GM18907 (cell line): ENCODE measurements around the gene ENPP5.

ENCODE experiments used
- ATAC-seq: cut with Tn5 transposase; IDR thresholded peaks from one replicate; pipeline ENCODE4 v1.9.1; 2021; ENCODE audit warnings: mild to moderate bottlenecking, moderate library complexity; ENCODE audit not compliant: unreplicated experiment

ENPP5 gene, protein sequence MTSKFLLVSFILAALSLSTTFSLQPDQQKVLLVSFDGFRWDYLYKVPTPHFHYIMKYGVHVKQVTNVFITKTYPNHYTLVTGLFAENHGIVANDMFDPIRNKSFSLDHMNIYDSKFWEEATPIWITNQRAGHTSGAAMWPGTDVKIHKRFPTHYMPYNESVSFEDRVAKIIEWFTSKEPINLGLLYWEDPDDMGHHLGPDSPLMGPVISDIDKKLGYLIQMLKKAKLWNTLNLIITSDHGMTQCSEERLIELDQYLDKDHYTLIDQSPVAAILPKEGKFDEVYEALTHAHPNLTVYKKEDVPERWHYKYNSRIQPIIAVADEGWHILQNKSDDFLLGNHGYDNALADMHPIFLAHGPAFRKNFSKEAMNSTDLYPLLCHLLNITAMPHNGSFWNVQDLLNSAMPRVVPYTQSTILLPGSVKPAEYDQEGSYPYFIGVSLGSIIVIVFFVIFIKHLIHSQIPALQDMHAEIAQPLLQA

DNA sequence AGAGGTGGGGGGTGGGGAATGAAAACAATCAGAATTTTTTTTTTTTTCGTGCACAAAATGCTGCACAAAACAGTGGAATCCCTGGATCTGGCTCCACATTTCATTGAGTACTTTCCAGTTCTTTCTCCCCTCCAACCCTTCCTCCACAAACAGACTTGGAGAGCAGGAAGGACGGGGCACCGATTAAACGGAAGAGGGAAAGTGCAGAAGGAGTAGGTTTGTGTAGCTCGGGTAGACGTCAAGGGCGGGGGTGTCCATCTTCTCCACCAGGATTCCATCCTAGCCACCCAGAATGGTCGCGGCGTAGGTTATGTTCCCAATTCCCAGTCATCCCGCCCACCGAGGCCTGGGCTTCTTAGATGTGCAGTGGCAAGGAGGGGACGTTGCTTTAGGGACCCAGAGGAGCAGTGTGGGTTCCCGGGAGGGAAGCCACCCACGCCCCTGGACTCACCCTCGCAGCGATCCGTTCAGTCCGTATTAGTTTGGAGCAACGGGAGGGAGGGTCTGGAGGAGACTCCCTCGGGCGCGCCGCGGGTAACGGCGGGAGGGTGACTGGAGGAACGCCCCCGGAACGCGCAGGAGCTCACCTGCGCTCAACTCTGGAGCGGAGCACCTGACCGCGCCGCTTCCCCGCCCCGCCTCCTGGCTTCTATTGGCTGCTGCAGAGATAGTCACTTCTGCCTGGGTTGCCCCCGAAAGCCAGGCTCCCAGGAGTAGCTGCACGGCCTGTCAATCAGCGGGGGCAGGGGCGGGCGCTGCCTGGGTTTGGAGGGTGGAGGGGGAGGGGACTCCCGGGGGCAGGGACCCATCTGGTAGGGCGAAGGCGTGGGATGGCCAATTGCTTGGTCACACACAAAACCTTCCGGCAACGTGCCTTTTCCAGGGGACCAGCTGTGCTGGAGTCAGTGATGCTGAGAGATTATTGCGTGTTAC, at the start of gene ENPP5:
ENPP5 (minus strand) TSS at position 624 of the 933 bp plus-strand sequence. CDS start 2,718 bp downstream, outside the sequence.
- peak; percentile 95 for ATAC-seq

DNA sequence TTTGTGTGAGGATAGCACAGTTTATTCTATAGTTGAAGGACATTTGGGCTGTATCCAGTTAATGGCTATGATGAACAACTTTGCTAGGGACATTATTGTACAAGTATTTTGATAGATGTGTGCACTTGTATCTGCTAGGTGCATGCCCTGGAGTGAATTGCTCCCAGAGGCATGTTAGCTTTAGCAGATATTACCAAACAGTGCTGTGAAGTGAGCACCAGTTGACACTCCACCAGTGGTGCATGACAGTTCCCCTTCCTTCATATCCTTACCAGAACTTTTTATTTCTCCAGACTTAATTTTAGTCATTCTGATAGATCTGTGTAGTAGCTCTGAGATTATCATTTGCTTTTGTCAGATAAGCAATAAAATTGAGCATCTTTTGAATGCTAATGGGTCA, 48.9 kb upstream of the ENPP5 start:
- no peak for ATAC-seq

DNA sequence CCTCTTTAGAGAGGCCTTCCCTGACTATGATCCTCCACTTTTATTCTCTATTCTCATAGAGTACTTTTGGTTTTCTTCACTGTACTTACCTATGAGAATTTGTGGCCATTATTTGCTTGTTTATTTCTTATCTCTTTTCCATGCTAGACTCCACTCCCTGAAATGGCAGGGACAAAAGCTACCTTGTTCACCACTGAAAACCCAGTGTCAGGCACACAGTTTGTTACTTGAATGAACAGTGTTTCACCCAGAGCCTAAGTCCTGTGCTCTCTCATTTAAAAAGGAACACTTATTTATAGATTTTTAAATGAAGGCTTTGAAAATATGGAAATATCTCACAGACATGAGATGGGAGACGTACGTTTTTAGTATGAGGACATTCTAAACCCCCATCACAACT, 47.7 kb upstream of the ENPP5 start:
- ATAC-seq, result no peak

DNA sequence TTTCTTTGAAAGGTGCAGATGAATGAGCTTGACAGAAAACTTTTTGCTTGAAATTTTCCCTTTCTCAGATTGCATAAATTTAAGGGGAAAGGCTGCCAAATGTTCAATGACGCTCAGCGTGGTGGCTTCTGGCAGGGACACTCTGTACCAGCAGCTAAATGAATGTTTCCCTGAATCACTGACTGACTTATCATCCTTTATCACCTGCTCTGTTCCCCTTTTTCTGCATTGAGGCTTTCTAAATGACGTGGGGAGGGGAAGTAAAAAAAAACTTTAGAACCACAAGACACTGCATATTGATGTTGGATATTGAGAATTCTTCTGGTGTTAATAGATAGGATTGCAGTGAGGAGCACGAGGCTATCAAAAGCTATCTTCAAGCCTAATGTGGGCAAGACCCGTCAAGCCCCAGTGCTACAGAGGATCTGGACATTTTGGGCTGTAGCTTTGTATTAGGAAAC, 46.9 kb upstream of the ENPP5 start:
- peak; percentile 77 for ATAC-seq

DNA sequence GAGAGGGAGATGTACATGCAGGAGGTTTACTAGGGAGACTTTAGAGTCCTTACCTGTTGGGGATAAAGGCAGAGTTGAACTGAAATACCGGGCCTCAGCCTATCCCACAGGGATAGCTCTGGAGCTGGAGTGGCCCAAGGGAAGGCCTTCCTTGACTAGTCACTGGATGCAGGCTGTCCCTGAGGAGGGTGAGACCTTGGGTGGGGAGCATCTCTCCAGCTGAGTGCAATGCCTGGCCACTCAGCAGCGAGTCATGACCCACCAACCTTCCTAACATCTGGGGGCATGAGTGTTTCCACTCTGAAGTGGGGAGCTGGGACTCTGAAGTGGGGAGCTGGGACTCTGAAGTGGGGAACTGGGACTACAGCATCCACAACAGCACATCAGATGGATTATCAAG, 46.1 kb upstream of the ENPP5 start:
- ATAC-seq, result no peak

DNA sequence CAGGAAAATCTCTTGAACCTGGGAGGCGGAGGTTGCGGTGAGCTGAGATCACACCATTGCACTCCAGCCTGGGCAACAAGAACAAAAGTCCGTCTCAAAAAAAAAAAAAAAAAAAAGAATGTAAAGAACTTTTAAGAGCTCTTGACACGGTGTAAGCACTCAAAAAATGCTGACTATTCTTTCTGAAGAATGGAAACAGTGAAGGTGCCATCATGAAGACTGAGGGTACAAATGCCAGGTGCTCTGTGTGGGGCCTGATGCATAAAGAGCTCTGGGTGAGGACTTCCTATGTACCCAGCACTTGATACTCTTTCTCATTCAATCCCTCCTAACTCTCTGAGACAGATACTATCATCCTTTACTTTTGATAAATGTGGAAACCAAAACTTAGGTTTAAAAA, 45.0 kb upstream of the ENPP5 start:
- no peak for ATAC-seq

DNA sequence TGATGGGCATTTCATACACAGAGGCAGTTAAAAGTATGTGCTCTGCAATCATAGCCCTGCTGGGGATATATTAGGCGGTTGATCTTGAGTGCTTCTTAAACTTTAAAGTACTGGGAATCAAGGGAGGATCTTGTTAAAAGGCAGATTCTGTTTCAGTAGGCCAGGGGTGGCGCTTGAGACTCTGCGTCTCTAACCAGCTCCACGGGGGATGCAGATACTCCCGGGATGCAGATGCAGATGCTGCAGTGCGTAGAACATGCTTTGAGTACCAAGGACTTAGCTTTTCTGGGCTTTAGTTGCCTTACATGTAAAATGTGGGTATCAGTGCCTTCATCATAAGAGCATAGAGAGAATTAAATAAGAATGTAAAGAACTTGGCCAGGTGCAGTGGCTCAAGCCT, 44.4 kb upstream of the ENPP5 start:
- ATAC-seq, result no peak

DNA sequence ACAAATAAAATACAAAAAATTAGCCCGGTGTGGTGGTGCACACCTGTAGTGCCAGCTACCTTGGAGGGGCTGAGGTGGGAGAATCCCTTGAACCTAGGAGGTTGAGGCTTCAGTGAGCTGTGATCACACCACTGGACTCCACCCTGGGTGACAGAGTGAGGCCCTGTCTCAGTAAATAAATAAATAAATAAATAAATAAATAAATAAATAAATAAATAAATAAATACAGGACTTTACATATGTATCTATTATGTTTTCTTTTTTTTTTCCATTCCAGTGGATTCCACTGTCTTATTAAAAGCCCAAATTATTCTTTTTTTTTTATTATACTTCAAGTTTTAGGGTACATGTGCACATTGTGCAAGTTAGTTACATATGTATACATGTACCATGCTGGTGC, 41.1 kb upstream of the ENPP5 start:
- ATAC-seq, result no peak

DNA sequence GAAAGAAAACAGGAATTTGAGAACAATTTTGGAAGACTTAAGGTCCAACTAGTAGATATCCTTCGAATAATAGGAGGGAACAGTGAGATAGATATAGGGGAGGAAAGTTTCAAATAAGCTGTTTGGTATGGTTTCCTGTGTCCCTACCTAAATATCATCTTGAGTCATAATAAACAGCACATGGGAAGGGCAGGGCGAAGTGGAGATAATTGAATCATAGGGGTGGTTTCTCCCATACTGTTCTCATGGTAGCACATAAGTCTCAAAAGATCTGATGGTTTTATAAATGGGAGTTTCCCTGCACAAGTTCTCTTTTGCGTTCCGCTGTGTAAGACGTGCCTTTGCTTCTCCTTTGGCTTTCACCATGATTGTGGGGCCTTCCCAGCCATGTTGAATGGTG, 39.5 kb upstream of the ENPP5 start:
- no peak for ATAC-seq

DNA sequence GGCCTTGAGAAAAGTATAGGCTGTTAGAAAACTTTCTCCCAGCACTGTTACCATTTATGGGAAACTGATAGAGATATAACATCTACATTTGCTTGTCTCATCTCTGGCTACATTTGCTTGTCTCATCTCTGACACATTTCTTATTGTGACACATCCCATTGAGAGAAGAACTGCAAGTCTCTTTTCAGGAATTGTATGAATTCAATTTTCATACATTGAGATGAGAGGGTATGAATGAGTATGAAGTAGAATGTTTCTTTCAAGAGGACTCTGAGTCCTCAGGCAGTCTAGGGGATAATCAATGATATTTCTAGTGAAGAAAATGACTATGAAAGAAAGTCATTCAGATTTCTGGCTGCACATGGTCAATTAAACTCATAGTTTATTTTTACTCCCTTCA, 37.5 kb upstream of the ENPP5 start:
- no peak for ATAC-seq

DNA sequence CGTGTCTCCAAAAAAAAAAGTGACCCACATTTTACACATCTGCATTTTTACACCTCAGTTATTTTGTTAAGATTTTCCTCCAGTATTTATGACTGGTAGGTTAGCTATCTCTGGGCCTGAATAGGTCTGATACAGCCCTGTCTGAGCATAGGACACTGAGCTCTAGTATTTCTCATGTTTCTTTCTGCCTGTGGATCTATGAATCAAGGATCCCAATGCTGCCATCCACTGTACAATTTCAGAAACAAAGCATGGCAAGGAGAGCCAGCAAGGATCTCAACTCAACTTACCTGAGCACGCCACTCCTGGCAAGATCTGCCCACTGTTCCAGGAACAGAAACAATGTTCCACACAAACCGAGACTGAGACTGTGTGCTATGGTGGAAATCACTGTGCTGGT, 36.4 kb upstream of the ENPP5 start:
- ATAC-seq, result no peak

DNA sequence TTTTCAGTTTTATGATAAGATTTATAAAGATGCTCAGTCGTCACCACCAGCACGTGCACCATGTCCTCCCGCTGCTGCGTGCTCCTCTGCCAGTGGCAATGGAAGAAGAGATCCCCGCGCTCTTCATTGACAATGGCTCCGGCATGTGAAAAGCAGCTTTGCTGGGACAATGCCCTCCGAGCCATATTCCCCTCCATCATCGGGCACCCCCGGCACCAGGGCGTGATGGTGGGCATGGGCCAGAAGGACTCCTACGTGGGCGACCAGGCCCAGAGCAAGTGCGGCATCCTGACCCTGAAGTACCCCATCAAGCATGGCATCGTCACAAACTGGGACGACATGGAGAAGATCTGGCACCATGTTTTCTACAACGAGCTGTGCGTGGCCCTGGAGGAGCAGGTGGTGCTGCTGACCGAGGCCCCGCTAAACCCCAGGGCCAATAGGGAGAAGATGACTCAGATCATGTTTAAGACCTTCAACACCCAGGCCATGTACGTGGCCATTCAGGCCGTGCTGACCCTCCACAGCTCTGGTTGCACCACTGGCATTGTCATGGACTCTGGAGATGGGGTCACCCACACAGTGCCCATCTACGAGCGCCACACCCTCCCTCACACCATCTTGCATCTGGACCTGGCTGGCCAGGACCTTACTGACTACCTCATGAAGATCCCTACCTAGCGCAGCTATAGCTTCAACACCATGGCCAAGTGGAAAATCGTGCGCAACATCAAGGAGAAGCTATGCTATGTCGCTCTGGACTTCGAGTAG, 34.3 kb upstream of the ENPP5 start:
- ATAC-seq, result no peak

DNA sequence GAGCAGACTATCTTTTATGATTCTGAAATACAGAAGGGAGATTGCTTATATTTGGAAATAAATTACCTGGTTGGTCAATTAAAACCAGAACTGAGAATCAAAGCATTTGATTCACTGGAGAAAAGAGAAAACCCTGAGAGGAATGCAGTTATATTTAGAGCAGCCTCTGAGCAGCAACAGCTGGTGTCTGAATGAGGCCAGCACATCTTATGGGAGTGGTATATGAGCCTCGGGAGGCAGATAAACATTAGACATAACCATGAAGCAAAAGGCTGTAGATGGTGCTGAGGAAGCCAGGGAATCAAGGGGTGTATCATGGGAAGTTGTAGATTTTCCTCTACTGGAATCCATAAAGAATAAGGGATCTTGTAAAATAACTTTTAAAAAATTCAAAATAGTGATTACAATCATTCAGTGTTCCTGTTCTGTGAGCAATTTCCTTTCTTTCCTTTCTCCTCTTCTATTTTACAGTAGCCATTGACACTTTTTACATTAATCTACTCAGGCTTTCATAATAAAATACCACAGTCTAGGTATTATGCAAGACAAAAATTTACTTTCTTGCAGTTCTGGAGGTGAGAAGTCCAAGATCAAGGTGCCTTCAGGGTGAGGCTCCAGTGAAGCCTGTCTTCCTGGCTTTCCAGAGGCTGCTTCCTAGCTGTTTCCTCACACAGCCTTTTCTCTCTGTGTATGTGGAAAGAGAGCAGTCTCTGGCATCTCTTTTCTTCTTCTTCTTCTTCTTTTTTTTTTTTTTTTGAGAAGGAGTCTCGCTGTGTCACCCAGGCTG, 32.8 kb upstream of the ENPP5 start:
- no peak for ATAC-seq

DNA sequence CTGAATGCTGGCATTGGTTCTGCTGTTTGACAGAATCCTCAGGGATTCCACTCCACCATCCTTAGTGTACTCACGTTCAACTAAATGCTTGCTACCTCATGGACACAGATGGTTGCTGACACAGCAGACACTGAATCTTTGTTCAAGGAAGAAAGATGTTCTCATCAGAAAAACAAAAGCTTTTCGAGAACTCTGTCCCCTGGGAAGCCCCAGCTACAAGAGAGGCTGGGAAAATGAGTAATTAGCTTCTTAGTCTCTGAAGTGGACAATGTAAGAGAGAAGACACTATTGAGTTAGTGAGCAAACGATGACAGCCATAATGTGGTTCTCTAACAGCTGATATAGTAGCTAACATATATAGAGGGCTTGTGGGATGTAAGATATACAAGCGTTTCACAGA, 30.9 kb upstream of the ENPP5 start:
- no peak for ATAC-seq

DNA sequence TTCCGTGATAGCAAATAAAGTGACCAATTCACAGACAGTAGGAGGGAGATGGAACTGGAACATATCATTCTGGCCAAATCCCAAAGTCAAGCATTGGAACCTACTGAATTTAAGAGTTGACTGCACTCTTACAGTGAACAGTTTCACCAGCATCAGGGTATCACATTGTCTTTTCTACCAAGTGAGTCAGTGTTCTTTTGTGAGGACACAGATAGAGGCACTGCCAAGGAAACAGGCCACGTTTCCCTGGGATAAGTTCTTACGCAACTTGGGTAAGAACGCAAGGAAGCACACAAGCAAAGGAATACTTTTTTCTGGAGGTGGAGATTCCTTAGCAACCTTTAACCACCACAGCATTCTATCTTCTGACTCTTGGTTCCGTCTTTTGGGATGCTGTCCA, 28.6 kb upstream of the ENPP5 start:
- ATAC-seq, result no peak

DNA sequence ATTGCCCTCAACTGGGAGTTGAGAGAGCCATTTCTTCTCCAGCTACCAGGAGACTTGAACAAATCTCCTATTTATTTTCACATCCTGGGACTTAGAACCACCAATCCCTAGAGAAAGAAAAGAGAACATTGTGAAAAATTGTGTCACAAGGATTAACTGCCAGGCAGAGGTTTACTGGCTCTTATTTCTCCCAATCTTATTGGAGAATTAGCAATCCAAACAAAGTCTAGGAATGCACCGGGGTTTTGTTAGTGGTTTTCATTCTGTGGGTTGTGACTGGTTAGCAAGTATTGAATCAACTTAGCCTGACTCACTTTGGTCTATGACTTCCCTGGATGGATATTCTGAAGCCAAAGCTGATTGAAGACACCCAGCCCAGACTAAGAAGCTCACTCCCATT, 21.2 kb upstream of the ENPP5 start:
- no peak for ATAC-seq

DNA sequence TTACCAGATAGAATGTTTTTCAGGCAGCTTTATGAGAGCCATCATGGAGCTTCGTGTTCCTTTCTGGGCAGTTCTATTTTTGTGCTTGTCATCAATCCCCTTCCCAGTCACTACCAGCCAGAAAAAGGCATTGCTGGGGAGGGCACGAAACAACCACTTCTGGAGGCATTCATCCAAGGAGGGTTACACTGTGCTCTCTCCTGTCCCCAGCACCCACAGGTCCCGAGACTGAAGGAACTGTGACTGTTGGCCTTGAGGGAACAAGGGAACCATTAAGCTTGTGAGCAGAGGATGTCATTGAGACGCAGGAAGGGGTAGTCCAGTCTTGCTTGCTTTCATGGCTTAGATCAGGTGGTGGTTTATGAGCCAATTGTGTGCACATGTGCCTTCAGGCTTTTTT, 20.1 kb upstream of the ENPP5 start:
- no peak for ATAC-seq

DNA sequence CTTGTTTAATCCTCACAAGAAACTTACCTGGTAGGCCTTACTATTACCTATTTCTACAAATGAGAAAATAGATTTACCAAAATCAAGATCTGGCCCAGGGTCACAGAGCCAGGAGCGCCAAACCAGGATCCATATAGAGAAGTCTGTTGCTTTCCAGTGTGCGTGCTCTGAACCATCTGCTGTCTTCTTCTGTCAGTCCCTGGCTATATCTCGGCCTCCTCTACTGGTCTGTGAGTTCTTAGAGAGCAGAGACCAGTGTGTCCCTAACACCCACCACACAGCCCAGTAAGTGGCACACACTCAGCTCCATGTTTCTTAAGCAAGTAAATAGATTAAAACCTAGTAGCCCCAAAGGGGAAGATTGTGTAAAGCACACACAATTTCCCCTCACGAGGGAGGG, 18.9 kb upstream of the ENPP5 start:
- ATAC-seq, result no peak

DNA sequence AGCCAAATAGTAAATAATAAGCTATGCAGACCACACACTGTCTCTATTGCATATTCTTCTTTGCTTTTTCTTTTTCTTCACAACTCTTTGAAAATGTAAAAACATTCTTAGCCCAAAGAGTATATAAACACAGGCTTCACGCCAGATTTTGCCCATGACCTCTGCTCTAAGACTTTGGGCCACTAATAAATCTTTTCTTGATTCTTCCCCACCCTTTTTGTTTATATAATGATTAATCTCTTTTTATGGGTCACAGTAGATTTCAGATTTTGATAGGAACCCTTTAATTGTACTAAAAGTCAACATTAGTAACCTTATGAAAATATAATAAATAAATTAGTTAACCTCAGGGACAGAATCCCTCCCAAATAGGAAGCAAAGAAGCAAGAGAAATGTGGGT, 15.8 kb upstream of the ENPP5 start:
- ATAC-seq, result no peak

DNA sequence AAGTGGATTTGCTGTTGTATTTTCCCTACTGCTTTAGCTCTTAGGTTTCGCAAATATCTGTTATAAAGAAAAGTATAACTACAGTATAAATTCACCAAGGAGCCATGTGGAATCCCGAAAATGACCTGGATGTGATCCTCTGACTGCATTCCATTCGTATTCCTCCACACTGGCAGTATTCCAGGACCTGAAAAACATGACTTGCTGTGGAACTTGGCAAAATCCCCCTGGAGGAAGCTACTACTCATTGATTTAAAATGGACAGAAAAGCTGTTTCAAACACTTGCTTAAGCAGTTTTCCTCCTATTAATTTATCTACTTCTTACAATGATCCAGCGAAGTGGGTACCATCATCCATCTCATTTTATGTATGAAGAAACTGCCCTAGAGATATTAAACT, 13.3 kb upstream of the ENPP5 start:
- no peak for ATAC-seq
